ENCODE measurements around the gene MAPK1.
"Not testable (repeated sequence)": the region's sequence is repeated elsewhere in the genome, so short reads cannot be mapped to it uniquely, and the experiment has no call there.

Gene MAPK1

GRCh38 chr22:21881841-21882753 is 14.7 kb upstream of the MAPK1 start:
- DNase-seq (ENCODE audit: low read depth): no peak

GRCh38 chr22:21876486-21877176 is 9.2 kb upstream of the MAPK1 start:
- no peak for DNase-seq (ENCODE audit: low read depth)

GRCh38 chr22:21874953-21875352 is 7.5 kb upstream of the MAPK1 start:
- not testable (repeated sequence) for DNase-seq (ENCODE audit: low read depth)

- no peak for DNase-seq (ENCODE audit: low read depth)
Observed at GRCh38 chr22:21873619-21874018, 6.2 kb upstream of the MAPK1 start.

GRCh38 chr22:21872741-21873140 is 5.3 kb upstream of the MAPK1 start:
- not testable (repeated sequence) for DNase-seq (ENCODE audit: low read depth)

GRCh38 chr22:21868651-21869050 is 1.2 kb upstream of the MAPK1 start:
- no peak for DNase-seq (ENCODE audit: low read depth)

- DNase-seq (ENCODE audit: low read depth): peak; percentile 7
Observed at GRCh38 chr22:21866833-21867527, 465 bp downstream of the MAPK1 start.

GRCh38 chr22:21865041-21865440 is 2.4 kb downstream of the MAPK1 start:
- no peak for DNase-seq (ENCODE audit: low read depth)

GRCh38 chr22:21862386-21863245 is 4.8 kb downstream of the MAPK1 start:
- no peak for DNase-seq (ENCODE audit: low read depth)

GRCh38 chr22:21861851-21862250 is 5.6 kb downstream of the MAPK1 start:
- DNase-seq (ENCODE audit: low read depth): no peak

GRCh38 chr22:21861264-21861848 is 6.1 kb downstream of the MAPK1 start:
- no peak for DNase-seq (ENCODE audit: low read depth)

- no peak for DNase-seq (ENCODE audit: low read depth)
Observed at GRCh38 chr22:21860491-21861039, 6.9 kb downstream of the MAPK1 start.

- no peak for DNase-seq (ENCODE audit: low read depth)
Observed at GRCh38 chr22:21858025-21858764, 9.2 kb downstream of the MAPK1 start.

- no peak for DNase-seq (ENCODE audit: low read depth)
Observed at GRCh38 chr22:21857481-21857914, 9.9 kb downstream of the MAPK1 start.

- DNase-seq (ENCODE audit: low read depth): no peak
Observed at GRCh38 chr22:21856868-21857267, 10.6 kb downstream of the MAPK1 start.

GRCh38 chr22:21856197-21856596 is 11.2 kb downstream of the MAPK1 start:
- DNase-seq (ENCODE audit: low read depth): no peak

GRCh38 chr22:21855676-21856075 is 11.8 kb downstream of the MAPK1 start:
- no peak for DNase-seq (ENCODE audit: low read depth)

GRCh38 chr22:21850660-21851059 is 16.8 kb downstream of the MAPK1 start:
- no peak for DNase-seq (ENCODE audit: low read depth)

GRCh38 chr22:21849489-21849888 is 18.0 kb downstream of the MAPK1 start:
- no peak for DNase-seq (ENCODE audit: low read depth)

- DNase-seq (ENCODE audit: low read depth): not testable (repeated sequence)
Observed at GRCh38 chr22:21848057-21848456, 19.4 kb downstream of the MAPK1 start.

Data from activated gamma-delta T cell treated with anti-CD3 and anti-CD28 coated beads, Interleukin-2, amount 50 U/mL, for 16 hours (primary cell).